ENCODE measurements around the gene MAPK9.

The MAPK9 gene

DNA sequence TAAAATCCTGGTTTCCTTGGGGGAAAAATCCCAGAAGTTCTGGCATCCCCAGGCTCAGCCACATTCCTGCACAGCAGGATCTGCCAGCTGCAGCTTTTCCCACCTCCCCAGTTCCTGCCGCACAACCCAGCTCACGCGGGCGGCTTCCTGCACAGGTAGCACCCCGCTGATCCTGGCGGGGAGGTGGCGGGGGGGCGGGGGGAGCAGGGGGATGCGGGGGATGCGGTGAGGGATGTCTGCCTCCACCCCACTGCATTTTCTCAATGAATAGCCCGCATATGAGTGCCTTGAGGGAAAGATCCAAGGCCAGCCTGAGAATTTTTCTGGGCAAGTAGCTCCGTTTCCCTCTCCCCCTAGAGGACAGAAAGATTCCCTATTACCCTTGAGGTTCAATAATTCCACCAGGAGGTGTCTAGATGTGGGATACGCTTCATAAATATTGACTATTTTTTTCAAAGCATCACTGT lies 40.2 kb upstream of the MAPK9 start:
- DNase-seq (ENCODE audit: low read depth in 1 of 2, low spot score in 1 of 2): peak in 1 of 2 experiments; percentile 62
- no peak for TF ChIP-seq JUND (IDR thresholded peaks at IDR 0.05; ENCODE audit: low read depth)
- in situ Hi-C loops (cut with HindIII; ENCODE audit: low pct_unique_long_range_greater_than_20kb, low sequenced_read_pairs): no loop called here

DNA sequence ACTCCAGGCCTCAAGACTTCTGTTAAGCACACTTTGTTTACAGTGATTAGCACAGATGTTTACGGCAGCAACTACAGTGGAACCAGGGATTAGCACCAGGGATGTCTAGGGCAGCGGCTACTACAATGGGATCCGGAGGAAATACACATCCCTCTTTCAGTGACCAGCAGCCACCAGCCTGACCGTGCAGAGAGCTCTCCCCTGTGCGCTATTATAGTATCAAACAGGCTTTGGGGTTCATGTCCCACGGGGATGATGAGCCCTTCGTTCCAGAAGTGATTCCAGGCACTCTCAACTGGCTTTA lies 39.7 kb upstream of the MAPK9 start:
- DNase-seq (ENCODE audit: low read depth in 1 of 2, low spot score in 1 of 2): no peak
- in situ Hi-C loops (cut with HindIII; ENCODE audit: low pct_unique_long_range_greater_than_20kb, low sequenced_read_pairs): no loop called here
- no peak for TF ChIP-seq JUND (IDR thresholded peaks at IDR 0.05; ENCODE audit: low read depth)

DNA sequence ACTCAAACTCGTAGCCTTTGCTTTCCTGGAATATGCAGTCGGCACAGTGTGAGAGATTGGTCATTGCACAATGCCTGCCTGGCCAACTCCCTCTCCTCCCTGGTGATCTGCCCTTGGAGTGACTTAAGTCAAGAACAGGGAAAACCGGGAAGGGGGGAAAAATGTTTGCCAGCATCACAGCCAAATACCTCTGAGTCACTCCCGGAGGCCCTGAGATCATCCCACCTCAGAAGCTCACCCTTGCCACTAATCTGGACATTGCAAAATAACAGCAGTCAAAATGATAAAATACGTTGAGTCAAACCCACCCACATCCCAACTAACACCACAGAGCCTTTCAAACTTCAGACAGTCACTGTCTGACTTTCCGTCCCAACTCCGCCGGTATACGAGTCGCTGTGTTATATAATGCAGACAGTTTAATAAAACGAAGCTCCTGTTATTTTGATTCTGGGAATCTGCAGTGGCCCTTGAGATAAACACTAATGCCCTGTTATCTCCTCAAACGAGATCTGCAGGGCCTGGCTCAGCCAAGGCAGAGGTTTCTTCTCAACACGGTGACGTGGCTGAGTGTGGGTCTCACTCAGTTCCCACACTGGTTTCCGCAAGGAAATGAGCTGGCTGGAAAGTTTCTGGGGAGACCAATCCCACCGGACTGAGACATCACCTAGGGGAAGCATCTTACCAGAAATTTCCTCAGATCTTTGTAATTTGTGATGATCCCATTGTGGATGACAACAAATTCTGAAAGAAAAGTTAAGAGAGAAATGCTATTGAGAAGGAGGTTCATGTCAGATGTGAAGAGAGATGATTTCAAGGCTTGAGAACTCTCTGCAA lies 39.1 kb upstream of the MAPK9 start:
- DNase-seq (ENCODE audit: low read depth in 1 of 2, low spot score in 1 of 2): peak in 1 of 2 experiments; percentile 46
- no peak for TF ChIP-seq JUND (IDR thresholded peaks at IDR 0.05; ENCODE audit: low read depth)
- in situ Hi-C loops (cut with HindIII; ENCODE audit: low pct_unique_long_range_greater_than_20kb, low sequenced_read_pairs): no loop called here

DNA sequence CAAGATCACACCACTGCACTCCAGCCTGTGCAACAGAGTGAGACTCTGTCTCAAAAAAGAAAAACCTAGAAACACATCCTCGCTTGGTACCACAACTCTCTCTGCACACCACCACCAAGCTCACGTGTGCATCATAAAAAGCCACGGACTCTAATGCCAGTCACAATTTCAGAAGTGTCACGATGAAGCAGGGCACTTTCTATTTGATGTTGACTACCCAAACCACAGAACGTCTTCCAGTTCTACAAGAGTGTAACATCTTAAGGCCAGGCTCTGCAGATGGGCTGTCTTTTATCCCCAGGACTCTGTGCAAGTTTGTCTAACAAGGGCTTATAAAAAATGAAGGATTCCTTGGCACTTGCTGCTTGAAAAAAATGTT lies 38.4 kb upstream of the MAPK9 start:
- in situ Hi-C loops (cut with HindIII; ENCODE audit: low pct_unique_long_range_greater_than_20kb, low sequenced_read_pairs): no loop called here
- TF ChIP-seq JUND (IDR thresholded peaks at IDR 0.05; ENCODE audit: low read depth): no peak
- no peak for DNase-seq (ENCODE audit: low read depth in 1 of 2, low spot score in 1 of 2)

DNA sequence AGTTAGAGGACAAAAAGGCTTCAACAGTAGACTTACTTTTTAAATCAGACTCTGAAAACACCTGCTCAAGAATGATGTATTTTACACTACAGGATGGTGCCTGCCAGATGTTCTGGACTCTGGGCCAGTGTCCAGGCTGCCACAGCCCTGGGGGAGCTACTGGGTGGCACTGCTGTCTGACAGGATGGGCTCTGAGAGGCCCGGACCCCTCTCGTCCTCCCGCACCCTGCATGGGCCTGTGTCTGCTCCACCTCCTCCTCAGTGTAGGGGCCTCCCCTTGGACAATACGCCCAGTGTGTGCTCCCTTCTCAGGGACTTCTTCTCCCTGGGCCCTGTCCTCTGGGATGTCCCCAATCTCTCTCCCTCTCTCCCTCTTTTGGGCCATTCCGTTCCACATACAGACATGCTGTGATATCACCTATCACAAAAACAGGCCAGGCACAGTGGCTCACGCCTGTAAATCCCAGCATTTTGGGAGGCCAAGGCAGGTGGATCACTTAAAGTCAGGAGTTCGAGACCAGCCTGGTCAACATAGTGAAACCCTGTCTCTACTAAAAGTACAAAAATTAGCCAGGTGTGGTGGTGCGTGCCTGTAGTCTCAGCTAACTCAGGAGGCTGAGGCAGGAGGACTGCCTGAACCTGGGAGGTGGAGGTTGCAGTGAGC lies 37.9 kb upstream of the MAPK9 start:
- in situ Hi-C loops (cut with HindIII; ENCODE audit: low pct_unique_long_range_greater_than_20kb, low sequenced_read_pairs): no loop called here
- TF ChIP-seq JUND (IDR thresholded peaks at IDR 0.05; ENCODE audit: low read depth): no peak
- no peak for DNase-seq (ENCODE audit: low read depth in 1 of 2, low spot score in 1 of 2)

DNA sequence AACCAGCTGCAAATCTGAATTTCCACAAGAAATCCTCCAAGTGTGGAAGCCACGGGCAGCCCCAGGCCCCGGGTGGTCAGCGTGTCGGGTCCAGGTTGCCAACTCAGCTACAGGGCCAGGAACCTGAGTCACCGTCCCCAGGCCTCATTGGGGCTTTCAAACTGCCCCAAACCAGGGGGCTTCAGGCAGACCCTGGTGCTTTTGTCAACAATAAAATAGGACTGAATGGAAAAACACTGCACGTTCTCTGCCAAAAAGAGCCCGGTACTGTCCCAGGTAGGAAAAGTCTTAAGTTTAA lies 37.2 kb upstream of the MAPK9 start:
- TF ChIP-seq JUND (IDR thresholded peaks at IDR 0.05; ENCODE audit: low read depth): no peak
- in situ Hi-C loops (cut with HindIII; ENCODE audit: low pct_unique_long_range_greater_than_20kb, low sequenced_read_pairs): no loop called here
- DNase-seq (ENCODE audit: low read depth in 1 of 2, low spot score in 1 of 2): no peak

DNA sequence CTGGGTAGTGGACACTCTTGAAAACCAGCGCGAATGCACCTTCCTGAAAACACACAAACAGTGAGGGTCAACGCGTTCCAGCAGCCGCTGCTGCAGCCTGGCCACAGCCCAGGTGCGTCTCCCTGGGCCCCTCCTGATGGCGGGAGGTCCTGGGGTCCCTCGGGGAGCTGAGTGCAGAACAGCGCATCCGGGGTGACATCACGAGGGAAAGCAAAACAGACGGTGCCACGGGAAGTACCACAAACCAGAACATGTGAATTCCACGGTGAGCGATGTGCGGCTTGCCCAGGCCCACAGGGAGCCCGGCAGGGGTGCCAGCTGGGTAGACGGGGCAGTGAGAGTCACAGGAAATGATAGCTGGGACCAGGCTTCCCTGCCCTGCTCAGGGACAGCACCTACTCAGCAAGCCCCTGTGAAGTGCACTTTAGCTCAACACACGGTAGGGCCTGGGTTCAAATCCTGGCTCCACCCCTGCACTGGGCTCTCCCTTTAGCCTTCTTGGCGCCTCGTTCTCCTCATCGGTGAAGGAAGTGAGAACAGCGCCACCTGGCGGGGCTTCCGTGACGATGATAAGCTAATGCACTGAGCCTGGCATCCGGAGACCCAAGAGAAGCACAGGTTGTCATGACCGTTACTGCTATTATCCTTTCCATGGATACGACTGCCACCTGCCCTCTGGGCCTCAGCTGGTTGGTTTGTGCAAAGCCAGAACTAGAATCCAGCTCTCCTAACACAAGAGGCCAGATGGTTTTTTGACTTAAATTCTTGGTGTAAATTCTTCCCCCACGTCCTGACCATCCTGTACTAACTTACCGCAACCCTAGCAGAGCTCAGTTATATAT lies 36.6 kb upstream of the MAPK9 start:
- peak; percentile 83 to 93 for DNase-seq (ENCODE audit: low read depth in 1 of 2, low spot score in 1 of 2)
- in situ Hi-C loops (cut with HindIII; ENCODE audit: low pct_unique_long_range_greater_than_20kb, low sequenced_read_pairs): no loop called here
- TF ChIP-seq JUND (IDR thresholded peaks at IDR 0.05; ENCODE audit: low read depth): no peak

DNA sequence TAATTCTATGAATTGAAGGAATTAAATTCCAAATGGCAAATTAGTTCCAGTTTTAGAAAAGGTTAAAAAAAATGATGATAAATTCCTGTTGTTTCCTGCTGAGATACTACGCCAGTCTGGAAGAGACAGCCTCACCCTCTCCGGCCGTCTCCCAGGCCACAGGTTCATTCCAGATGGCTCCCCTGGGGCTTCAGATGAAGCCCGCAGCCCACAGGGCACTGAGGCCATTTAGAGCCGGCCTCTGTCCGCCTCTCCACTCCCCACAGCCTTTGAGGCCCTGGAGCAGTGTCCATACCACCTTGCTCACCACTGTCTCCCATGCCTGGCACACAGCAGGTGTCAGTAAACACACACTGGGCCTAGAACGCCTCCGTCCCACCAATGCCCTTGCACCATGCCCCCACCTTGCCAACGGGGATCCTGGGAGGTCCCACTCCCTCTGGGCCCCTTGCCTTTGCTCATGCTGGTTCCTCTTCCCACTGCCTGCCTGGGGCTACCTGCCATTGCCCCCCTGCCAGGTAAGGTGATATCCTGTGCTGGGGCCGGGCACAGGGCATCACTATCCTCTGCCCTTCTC lies 35.2 kb upstream of the MAPK9 start:
- TF ChIP-seq JUND (IDR thresholded peaks at IDR 0.05; ENCODE audit: low read depth): no peak

DNA sequence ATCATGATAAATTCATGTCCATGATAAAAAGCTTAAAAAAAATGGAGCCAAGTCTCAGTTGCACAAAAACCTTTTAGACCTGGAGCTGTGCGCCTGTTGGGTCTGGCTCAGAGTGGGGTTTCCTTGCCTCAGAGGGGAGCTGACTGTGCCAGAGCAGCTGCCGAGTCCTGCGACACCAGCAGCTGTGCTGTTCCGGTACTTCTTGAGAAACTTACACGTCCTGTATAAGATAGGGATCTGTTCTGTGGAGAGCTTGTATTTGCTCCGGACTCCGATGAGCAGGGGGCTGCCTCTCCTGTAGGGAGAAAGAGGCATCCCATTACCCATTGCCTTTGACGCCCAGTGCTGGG lies 32.7 kb upstream of the MAPK9 start:
- no peak for TF ChIP-seq JUND (IDR thresholded peaks at IDR 0.05; ENCODE audit: low read depth)
- in situ Hi-C loops (cut with HindIII; ENCODE audit: low pct_unique_long_range_greater_than_20kb, low sequenced_read_pairs): no loop called here
- no peak for DNase-seq (ENCODE audit: low read depth in 1 of 2, low spot score in 1 of 2)

More for the DNA sequence above, 35.2 kb upstream of the MAPK9 start:
- no peak for DNase-seq (ENCODE audit: low read depth in 1 of 2, low spot score in 1 of 2)
- in situ Hi-C loops (cut with HindIII; ENCODE audit: low pct_unique_long_range_greater_than_20kb, low sequenced_read_pairs): no loop called here

DNA sequence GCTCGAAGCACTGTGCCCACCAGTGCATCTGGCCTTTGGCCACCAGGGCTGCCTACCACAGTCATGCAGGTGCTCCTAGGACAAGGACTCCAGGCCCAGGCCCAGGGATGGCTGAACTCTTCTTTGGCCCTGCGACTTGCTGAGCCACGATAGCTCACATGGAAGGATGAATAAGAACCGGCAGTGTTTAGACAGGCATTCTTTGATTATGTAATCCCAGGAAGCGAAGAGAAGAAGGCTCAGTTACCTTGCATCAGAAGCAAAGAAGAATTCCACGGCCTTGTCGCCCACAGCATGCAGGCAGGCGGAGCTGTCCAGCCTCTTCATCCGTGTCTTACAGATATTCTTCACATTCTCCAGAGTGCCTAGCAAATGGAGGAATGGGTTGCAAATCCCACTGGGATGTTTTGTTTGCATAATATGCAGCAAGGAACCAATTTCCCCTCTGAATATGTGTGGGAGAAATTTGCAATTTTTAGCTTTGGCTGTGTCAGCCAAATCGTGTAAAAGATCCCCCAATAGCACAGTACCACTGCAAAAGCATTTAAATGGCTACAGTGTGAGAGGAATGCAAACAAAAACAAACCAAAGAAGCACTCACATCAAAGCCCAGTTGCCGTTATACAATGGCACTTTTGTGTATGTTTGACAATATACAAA lies 32.2 kb upstream of the MAPK9 start:
- peak in 1 of 2 experiments; percentile 12 for DNase-seq (ENCODE audit: low read depth in 1 of 2, low spot score in 1 of 2)
- no peak for TF ChIP-seq JUND (IDR thresholded peaks at IDR 0.05; ENCODE audit: low read depth)
- in situ Hi-C loops (cut with HindIII; ENCODE audit: low pct_unique_long_range_greater_than_20kb, low sequenced_read_pairs): no loop called here

DNA sequence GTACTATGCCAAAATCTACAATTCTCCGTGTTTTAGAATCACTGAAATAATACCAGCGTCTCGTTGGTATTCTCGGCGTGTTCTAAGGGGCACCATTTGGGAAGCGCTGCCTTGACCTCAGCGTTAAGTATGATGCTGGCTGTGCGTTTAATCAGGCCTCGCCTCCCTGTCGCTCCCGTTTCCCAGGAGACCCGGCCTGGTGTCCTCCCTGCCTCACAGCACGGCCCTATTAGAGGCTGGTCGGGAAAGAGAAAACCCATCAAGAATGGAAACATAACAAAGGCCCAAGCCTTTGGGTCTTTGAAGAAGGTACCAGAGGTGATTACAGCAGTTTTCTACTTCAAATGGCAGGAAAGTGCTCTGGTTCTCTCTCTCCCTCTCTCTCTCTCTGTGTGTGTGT lies 31.3 kb upstream of the MAPK9 start:
- no peak for DNase-seq (ENCODE audit: low read depth in 1 of 2, low spot score in 1 of 2)
- TF ChIP-seq JUND (IDR thresholded peaks at IDR 0.05; ENCODE audit: low read depth): no peak
- in situ Hi-C loops (cut with HindIII; ENCODE audit: low pct_unique_long_range_greater_than_20kb, low sequenced_read_pairs): no loop called here

DNA sequence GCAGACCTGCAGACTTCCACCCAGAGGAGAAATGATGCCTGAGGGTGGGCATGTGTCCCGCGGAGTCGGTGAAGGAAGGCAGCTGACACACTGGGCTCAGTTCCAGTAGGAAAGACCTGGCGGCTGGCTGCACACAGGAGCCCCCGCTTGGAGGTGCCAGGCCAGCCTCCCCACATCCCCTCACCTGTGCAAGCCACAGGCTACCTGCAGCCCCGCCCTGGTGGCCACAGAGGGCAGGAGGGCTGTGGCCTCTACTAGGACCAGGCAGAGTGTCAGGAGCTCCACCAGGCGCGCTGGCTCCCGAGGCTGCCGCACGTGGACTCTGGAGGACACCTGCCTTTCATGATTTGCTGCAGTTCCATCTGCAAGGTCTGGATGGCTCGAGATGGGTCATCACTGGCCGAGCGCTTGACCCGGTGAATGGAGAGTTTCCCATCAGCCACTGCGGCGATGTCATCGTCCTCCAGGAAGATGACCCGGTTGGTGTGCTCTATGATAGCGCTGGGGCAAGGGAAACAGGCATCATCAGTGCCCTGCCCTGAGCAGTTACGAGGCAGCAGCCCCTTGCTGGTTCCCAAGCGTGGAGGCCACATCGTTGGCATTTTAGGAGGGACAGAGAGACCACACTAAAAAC lies 26.7 kb upstream of the MAPK9 start:
- no peak for DNase-seq (ENCODE audit: low read depth in 1 of 2, low spot score in 1 of 2)
- in situ Hi-C loops (cut with HindIII; ENCODE audit: low pct_unique_long_range_greater_than_20kb, low sequenced_read_pairs): no loop called here
- no peak for TF ChIP-seq JUND (IDR thresholded peaks at IDR 0.05; ENCODE audit: low read depth)

Data from T47D (cell line).